ENCODE measurements around the gene ALDH8A1. TPM values are rescaled to one million over a fixed set of nuclear protein-coding genes. Genes with fewer than 3 reads are reported as not detected.

The ALDH8A1 gene
- total RNA-seq, 5 donors from 2014 or later (not counting 1 experiment from before 2014, with no cell fraction given): 1.8 to 3.6 (median 2.1) TPM

Other genes with a start within 250 kb of the ALDH8A1 start
- gene HBS1L, start 104.7 kb upstream of the ALDH8A1 start, total RNA-seq: 100 to 1,000 TPM in 1 of 5 donors, 10 to 100 TPM in 4; 51.4 to 112 (median 69.7) TPM
- gene MYB, start 231.2 kb upstream of the ALDH8A1 start, total RNA-seq: 10 to 100 TPM in 4 of 5 donors, 1 to 10 TPM in 1; 4.4 to 23.9 (median 17.1) TPM

Measured in T-cell (primary cell).